HG03064 (cell line): Measurements from ENCODE around the gene PTPRE.

Experiments
- ATAC-seq: cut with Tn5 transposase; IDR thresholded peaks from one replicate; pipeline ENCODE4 v1.9.1; 2021; ENCODE audit warnings: low read depth; ENCODE audit not compliant: unreplicated experiment

PTPRE gene

GRCh38 chr10:127906548-127907377 is at the start of gene PTPRE:
TSS of gene PTPRE (plus strand) at chr10:127907103. CDS start at chr10:128040882, 133,779 bp downstream.
- peak; percentile 92 for ATAC-seq

GRCh38 chr10:127860592-127860991 is 46.3 kb upstream of the PTPRE start:
- ATAC-seq = no peak

GRCh38 chr10:127863231-127863825 is 43.6 kb upstream of the PTPRE start:
- no peak for ATAC-seq

- no peak for ATAC-seq
These were observed 40.5 kb upstream of the PTPRE start for GRCh38 chr10:127866276-127867013.

- ATAC-seq = no peak
These were observed 39.1 kb upstream of the PTPRE start for GRCh38 chr10:127867805-127868204.

- no peak for ATAC-seq
These were observed 37.6 kb upstream of the PTPRE start for GRCh38 chr10:127869329-127869728.

GRCh38 chr10:127871631-127872010 is 35.3 kb upstream of the PTPRE start:
- ATAC-seq = no peak

- ATAC-seq = no peak
These were observed 34.7 kb upstream of the PTPRE start for GRCh38 chr10:127872011-127872761.

GRCh38 chr10:127872871-127873600 is 33.9 kb upstream of the PTPRE start:
- no peak for ATAC-seq

- no peak for ATAC-seq
These were observed 32.9 kb upstream of the PTPRE start for GRCh38 chr10:127873901-127874470.

GRCh38 chr10:127874671-127875448 is 32.0 kb upstream of the PTPRE start:
- no peak for ATAC-seq

- ATAC-seq = no peak
These were observed 31.5 kb upstream of the PTPRE start for GRCh38 chr10:127875449-127875765.

- no peak for ATAC-seq
These were observed 31.0 kb upstream of the PTPRE start for GRCh38 chr10:127875916-127876315.

GRCh38 chr10:127877116-127877515 is 29.8 kb upstream of the PTPRE start:
- no peak for ATAC-seq

GRCh38 chr10:127877699-127878098 is 29.2 kb upstream of the PTPRE start:
- ATAC-seq = no peak

GRCh38 chr10:127878475-127879055 is 28.3 kb upstream of the PTPRE start:
- ATAC-seq = no peak

GRCh38 chr10:127880557-127880956 is 26.3 kb upstream of the PTPRE start:
- ATAC-seq = no peak

GRCh38 chr10:127881262-127881661 is 25.6 kb upstream of the PTPRE start:
- ATAC-seq = no peak

- no peak for ATAC-seq
These were observed 24.5 kb upstream of the PTPRE start for GRCh38 chr10:127882391-127882790.
